ENCODE measurements around the gene RIMS4.
A peak's percentile ranks its signal among the peaks of the same experiment; 100 is the strongest.
"Not testable (repeated sequence)": the region's sequence is repeated elsewhere in the genome, so short reads cannot be mapped to it uniquely, and the experiment has no call there.

The RIMS4 gene

GRCh38 chr20:44830523-44830922, 20.2 kb upstream of the RIMS4 start:
- DNase-seq (ENCODE audit: low spot score): no peak

- no peak for DNase-seq (ENCODE audit: low spot score)
Measured at GRCh38 chr20:44829688-44830087, 19.3 kb upstream of the RIMS4 start.

- DNase-seq (ENCODE audit: low spot score): no peak
Measured at GRCh38 chr20:44828640-44829039, 18.3 kb upstream of the RIMS4 start.

GRCh38 chr20:44827401-44827800, 17.1 kb upstream of the RIMS4 start:
- DNase-seq (ENCODE audit: low spot score): no peak

- DNase-seq (ENCODE audit: low spot score): not testable (repeated sequence)
Measured at GRCh38 chr20:44821576-44821975, 11.2 kb upstream of the RIMS4 start.

GRCh38 chr20:44819936-44820335, 9.6 kb upstream of the RIMS4 start:
- DNase-seq (ENCODE audit: low spot score): no peak

- no peak for DNase-seq (ENCODE audit: low spot score)
Measured at GRCh38 chr20:44817143-44817910, 7.0 kb upstream of the RIMS4 start.

- DNase-seq (ENCODE audit: low spot score): no peak
Measured at GRCh38 chr20:44814937-44815336, 4.6 kb upstream of the RIMS4 start.

- DNase-seq (ENCODE audit: low spot score): no peak
Measured at GRCh38 chr20:44811150-44811685, 872 bp upstream of the RIMS4 start.

GRCh38 chr20:44810061-44810390, 320 bp downstream of the RIMS4 start:
- DNase-seq (ENCODE audit: low spot score): no peak

GRCh38 chr20:44809380-44810060, 826 bp downstream of the RIMS4 start:
- DNase-seq (ENCODE audit: low spot score): no peak

GRCh38 chr20:44807684-44808056, 2.7 kb downstream of the RIMS4 start:
- no peak for DNase-seq (ENCODE audit: low spot score)

GRCh38 chr20:44807051-44807683, 3.2 kb downstream of the RIMS4 start:
- no peak for DNase-seq (ENCODE audit: low spot score)

GRCh38 chr20:44805979-44806620, 4.2 kb downstream of the RIMS4 start:
- DNase-seq (ENCODE audit: low spot score): no peak

- no peak for DNase-seq (ENCODE audit: low spot score)
Measured at GRCh38 chr20:44805335-44805978, 4.9 kb downstream of the RIMS4 start.

GRCh38 chr20:44803383-44803941, 6.9 kb downstream of the RIMS4 start:
- no peak for DNase-seq (ENCODE audit: low spot score)

- no peak for DNase-seq (ENCODE audit: low spot score)
Measured at GRCh38 chr20:44802702-44803101, 7.6 kb downstream of the RIMS4 start.

- peak; percentile 40 for DNase-seq (ENCODE audit: low spot score)
Measured at GRCh38 chr20:44800391-44801046, 9.8 kb downstream of the RIMS4 start.

GRCh38 chr20:44799691-44800090, 10.7 kb downstream of the RIMS4 start:
- DNase-seq (ENCODE audit: low spot score): no peak

GRCh38 chr20:44796758-44797457, 13.4 kb downstream of the RIMS4 start:
- DNase-seq (ENCODE audit: low spot score): no peak

- DNase-seq (ENCODE audit: low spot score): no peak
Measured at GRCh38 chr20:44796311-44796710, 14.0 kb downstream of the RIMS4 start.
